HG03521 (cell line): ENCODE data around the gene ADIG.

ENCODE experiments used
- ATAC-seq: cut with Tn5 transposase; IDR thresholded peaks from one replicate; pipeline ENCODE4 v1.9.1; 2021; ENCODE audit warnings: mild to moderate bottlenecking, moderate library complexity; ENCODE audit not compliant: unreplicated experiment

The ADIG gene

GRCh38 chr20:38581013-38581412 lies at the start of gene ADIG:
TSS of gene ADIG (plus strand) at chr20:38581197. CDS start at chr20:38581251, 54 bp downstream.
- ATAC-seq = no peak

GRCh38 chr20:38534756-38535155 lies 46.2 kb upstream of the ADIG start:
- no peak for ATAC-seq

GRCh38 chr20:38536310-38536709 lies 44.7 kb upstream of the ADIG start:
- ATAC-seq = no peak

- no peak for ATAC-seq
These were observed 43.8 kb upstream of the ADIG start for GRCh38 chr20:38537176-38537575.

GRCh38 chr20:38538789-38539188 lies 42.2 kb upstream of the ADIG start:
- ATAC-seq = no peak

GRCh38 chr20:38543014-38543906 lies 37.7 kb upstream of the ADIG start:
- no peak for ATAC-seq

- ATAC-seq = no peak
These were observed 35.2 kb upstream of the ADIG start for GRCh38 chr20:38545771-38546170.

GRCh38 chr20:38547288-38548085 lies 33.5 kb upstream of the ADIG start:
- ATAC-seq = no peak

GRCh38 chr20:38548356-38549083 lies 32.5 kb upstream of the ADIG start:
- no peak for ATAC-seq

- no peak for ATAC-seq
These were observed 30.7 kb upstream of the ADIG start for GRCh38 chr20:38550274-38550673.

GRCh38 chr20:38551056-38551626 lies 29.9 kb upstream of the ADIG start:
- no peak for ATAC-seq

- no peak for ATAC-seq
These were observed 26.0 kb upstream of the ADIG start for GRCh38 chr20:38554986-38555385.

GRCh38 chr20:38555395-38555794 lies 25.6 kb upstream of the ADIG start:
- ATAC-seq = no peak

- ATAC-seq = no peak
These were observed 23.8 kb upstream of the ADIG start for GRCh38 chr20:38557174-38557573.

- no peak for ATAC-seq
These were observed 22.2 kb upstream of the ADIG start for GRCh38 chr20:38558596-38559360.

GRCh38 chr20:38559764-38560163 lies 21.2 kb upstream of the ADIG start:
- no peak for ATAC-seq

GRCh38 chr20:38563802-38564431 lies 17.1 kb upstream of the ADIG start:
- ATAC-seq = no peak

- no peak for ATAC-seq
These were observed 16.3 kb upstream of the ADIG start for GRCh38 chr20:38564680-38565079.

GRCh38 chr20:38566036-38566598 lies 14.9 kb upstream of the ADIG start:
- no peak for ATAC-seq
